ENCODE measurements around the gene PSTPIP1. TPM values are rescaled to one million over a fixed set of nuclear protein-coding genes. Genes with fewer than 3 reads are reported as not detected.

Gene PSTPIP1
- polyA plus RNA-seq, 4 donors: 0.59 to 2.4 (median 1.3) TPM

DNA sequence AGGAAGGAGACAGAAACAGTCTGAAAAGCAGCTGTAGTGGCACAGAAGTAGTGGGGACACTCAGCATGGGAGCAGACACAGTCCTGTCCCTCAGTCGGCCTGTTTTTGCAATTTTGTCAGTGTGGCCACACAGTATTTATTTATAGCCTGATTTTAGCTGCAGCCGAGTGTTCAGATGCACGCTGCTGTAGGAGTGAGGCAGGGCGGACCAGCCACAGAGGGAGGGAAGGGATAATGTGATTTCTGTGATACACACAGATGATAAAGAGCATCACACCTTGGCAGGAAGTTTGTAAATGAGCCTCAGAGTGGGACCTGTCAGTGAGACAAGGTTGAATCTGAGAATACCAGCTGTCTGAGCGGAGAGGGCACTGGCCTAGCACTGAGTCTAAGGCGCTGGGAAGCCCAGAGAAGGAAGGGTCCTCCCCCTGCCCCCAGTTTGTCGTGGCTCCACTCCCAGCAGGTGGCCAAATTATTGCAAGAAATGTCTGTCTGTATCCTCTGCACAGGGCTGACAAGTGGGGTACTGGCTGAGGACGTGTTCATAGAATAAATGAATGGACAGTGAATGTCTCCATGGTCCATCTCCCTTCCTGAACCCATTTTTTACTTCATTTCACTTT lies 3.8 kb downstream of the PSTPIP1 start:
- no peak for DNase-seq (ENCODE audit: low read depth in 4 of 4, low spot score in 2 of 4)

GRCh38 chr15:76999996-77000395 lies 5.1 kb downstream of the PSTPIP1 start:
- DNase-seq (ENCODE audit: low read depth in 4 of 4, low spot score in 2 of 4): no peak

- DNase-seq (ENCODE audit: low read depth in 4 of 4, low spot score in 2 of 4): no peak
These were observed 6.4 kb downstream of the PSTPIP1 start for GRCh38 chr15:77001351-77001750.

DNA sequence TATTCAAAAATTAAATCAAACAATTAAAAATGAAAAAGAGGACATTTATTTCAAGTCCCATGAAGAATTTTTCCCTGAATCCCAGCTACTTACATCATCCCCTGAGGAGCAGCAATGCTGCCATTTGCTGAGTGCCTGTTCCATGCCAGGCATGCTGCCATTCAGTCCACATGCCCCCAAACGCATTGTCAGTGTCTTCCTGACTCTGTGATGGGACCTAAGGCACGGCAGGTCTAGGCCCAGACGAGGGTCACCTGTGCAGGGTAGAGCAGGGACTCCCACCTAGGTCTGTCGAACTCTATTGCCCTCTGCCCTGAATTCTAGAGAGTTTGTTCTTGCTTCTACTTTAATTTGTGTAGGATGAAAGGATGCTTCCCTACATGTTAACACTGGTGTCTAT lies 7.0 kb downstream of the PSTPIP1 start:
- DNase-seq (ENCODE audit: low read depth in 4 of 4, low spot score in 2 of 4): no peak

DNA sequence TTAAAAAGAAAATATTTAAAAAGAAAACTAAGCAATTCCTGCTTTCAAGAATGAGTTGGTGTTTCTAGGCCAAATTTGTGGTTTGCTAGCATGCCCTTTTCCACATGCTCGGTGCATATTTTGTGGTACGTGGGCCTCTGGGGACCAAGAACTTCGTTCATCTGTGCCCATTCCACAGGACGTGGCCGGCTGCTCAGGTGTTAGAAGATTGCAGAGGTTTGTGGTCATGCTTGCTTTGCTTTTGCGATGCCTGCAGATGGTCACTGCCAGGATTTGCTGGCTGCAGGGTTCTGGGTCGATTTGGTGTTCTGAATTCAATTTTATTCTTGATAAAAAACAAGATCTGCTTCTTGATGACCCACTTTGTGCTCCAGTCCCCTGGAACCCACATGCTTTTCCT lies 7.5 kb downstream of the PSTPIP1 start:
- no peak for DNase-seq (ENCODE audit: low read depth in 4 of 4, low spot score in 2 of 4)

- DNase-seq (ENCODE audit: low read depth in 4 of 4, low spot score in 2 of 4): no peak
These were observed 8.3 kb downstream of the PSTPIP1 start for GRCh38 chr15:77002954-77003912.

GRCh38 chr15:77004189-77004588 lies 9.3 kb downstream of the PSTPIP1 start:
- no peak for DNase-seq (ENCODE audit: low read depth in 4 of 4, low spot score in 2 of 4)

DNA sequence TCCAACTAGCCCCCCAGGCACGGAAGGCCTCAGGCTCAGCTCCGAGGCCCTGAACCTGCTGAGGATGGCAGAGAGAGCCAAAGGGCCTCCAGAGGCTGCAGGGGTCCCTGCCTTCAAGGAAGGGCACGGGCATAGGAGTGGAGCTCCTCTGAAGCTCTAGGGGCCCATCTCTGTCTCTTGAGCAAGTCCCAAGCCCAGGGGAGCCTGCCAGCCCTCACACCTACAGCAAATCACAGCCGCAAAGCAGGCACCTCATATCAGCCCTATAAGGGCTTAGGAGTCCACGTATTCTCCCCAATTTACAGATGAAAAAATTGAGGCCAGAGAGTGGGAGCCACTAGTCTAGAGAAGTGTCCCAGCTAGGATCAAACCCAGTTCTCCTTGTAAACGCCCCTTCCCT lies 14.2 kb downstream of the PSTPIP1 start:
- DNase-seq (ENCODE audit: low read depth in 4 of 4, low spot score in 2 of 4): no peak

- DNase-seq (ENCODE audit: low read depth in 4 of 4, low spot score in 2 of 4): no peak
These were observed 14.9 kb downstream of the PSTPIP1 start for GRCh38 chr15:77009646-77010311.

GRCh38 chr15:77010312-77010686 lies 15.4 kb downstream of the PSTPIP1 start:
- no peak for DNase-seq (ENCODE audit: low read depth in 4 of 4, low spot score in 2 of 4)

GRCh38 chr15:77010857-77011256 lies 15.9 kb downstream of the PSTPIP1 start:
- DNase-seq (ENCODE audit: low read depth in 4 of 4, low spot score in 2 of 4): no peak

GRCh38 chr15:77012117-77012712 lies 17.3 kb downstream of the PSTPIP1 start:
- no peak for DNase-seq (ENCODE audit: low read depth in 4 of 4, low spot score in 2 of 4)

DNA sequence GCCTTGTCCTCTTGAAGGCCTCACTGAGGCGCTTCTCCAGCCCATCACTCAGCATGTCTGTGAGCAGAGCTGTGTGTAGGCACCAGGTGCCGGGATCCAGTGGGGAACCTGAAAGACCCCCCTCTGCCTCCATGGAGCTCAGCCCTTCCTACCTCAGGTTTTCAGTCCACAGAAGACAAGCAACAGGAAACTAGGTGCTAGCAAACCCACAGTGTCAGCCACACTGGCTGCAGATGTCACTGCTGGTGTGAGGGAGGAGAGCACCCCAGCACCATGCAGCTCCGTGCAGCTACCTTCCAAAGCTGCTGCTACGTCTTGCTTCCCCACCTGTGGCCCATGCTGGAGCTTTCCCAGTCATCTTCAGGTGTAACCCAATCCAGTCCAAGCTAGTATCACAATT lies 17.9 kb downstream of the PSTPIP1 start:
- DNase-seq (ENCODE audit: low read depth in 4 of 4, low spot score in 2 of 4): no peak

GRCh38 chr15:77013776-77014131 lies 18.8 kb downstream of the PSTPIP1 start:
- DNase-seq (ENCODE audit: low read depth in 4 of 4, low spot score in 2 of 4): no peak

GRCh38 chr15:77014132-77015081 lies 19.5 kb downstream of the PSTPIP1 start:
- no peak for DNase-seq (ENCODE audit: low read depth in 4 of 4, low spot score in 2 of 4)

DNA sequence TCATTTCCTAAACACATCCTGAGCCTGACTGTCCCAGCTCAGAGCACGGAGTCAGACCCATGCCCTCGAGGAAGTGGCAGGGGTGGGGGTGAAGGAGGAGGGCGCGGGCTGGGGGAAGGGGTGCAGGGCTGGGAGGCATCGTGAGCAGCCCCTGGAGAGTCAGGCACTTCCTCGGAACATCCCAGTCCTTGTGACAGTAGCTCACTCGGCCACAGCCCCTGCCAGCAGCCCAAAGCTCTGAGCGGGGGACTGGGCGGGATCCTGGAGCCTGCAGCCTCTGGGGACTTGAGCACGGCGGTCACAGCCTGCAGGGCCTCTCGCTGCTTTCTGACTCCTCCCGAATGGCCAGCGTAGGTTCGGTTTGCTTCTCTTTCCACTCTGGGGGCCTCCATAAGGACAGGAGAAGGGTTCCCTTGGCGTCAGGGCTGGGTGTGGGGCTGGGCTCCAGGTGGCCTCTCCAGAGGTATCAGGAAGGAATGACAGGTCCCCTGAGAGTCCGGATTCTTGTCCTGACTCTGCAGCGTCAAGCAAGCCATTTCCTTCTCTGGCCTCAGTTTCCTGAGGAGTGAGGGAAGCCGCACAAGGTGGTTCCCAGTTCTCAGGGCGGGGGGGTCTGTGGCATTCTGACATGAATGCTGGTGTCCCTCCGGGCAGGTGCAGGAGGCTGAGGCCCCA lies 20.9 kb downstream of the PSTPIP1 start:
- DNase-seq (ENCODE audit: low read depth in 4 of 4, low spot score in 2 of 4): no peak

- DNase-seq (ENCODE audit: low read depth in 4 of 4, low spot score in 2 of 4): no peak
These were observed 21.4 kb downstream of the PSTPIP1 start for GRCh38 chr15:77016321-77016695.

DNA sequence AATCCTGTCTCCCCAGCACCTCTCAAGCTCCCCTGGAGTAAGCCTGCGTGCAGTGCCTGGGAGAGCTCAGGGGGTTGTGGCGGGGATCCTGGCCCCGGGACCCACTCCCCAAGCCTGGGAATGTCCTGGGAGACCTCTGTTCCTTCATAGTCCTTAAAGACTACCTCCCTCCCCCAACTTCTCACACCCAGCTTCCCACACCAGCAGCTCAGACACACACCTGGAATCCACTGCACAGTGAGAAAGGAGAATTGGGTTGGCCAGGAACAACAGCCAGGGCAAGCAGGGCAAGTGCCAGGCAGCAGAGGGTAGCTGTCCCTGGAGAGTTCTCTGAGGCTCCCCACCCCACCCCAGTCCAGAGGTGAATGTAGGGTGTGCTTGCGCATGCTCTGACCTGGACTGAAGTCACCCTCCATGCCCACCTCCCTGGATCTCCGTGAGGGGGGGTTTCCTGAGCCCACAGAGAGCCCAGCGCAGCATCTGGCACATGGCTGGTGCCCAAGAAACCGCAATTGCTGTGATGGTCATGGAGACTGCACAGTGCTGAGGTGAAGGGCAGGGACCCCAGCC lies 22.2 kb downstream of the PSTPIP1 start:
- DNase-seq (ENCODE audit: low read depth in 4 of 4, low spot score in 2 of 4): no peak
